Neural cell (in vitro differentiated cells): ENCODE data around the gene LRBA.

ENCODE experiments used
- EZH2 ChIP-seq: fragments of 200-600, 300-800 bp; shearing (Covaris generic), sonication (generic); IDR thresholded peaks from 2 replicates; pipeline ENCODE4 v1.6.1; 2014; ENCODE audit warnings: antibody characterized with exemption, low read length, borderline replicate concordance, mild to moderate bottlenecking; ENCODE audit not compliant: insufficient read depth, poor library complexity, severe bottlenecking
- RAD21 ChIP-seq: fragments of 450-650 bp; conservative IDR thresholded peaks from 2 replicates; pipeline ENCODE4 v1.6.1; 2014; ENCODE audit warnings: antibody characterized with exemption, mild to moderate bottlenecking, moderate library complexity
- TF ChIP-seq, protein P1 (sequence below): fragments of 450-650 bp; IDR thresholded peaks from 2 replicates; pipeline ENCODE4 v1.5.1; 2014; ENCODE audit warnings: antibody characterized with exemption, mild to moderate bottlenecking, moderate library complexity; ENCODE audit not compliant: poor library complexity, severe bottlenecking

DNA sequence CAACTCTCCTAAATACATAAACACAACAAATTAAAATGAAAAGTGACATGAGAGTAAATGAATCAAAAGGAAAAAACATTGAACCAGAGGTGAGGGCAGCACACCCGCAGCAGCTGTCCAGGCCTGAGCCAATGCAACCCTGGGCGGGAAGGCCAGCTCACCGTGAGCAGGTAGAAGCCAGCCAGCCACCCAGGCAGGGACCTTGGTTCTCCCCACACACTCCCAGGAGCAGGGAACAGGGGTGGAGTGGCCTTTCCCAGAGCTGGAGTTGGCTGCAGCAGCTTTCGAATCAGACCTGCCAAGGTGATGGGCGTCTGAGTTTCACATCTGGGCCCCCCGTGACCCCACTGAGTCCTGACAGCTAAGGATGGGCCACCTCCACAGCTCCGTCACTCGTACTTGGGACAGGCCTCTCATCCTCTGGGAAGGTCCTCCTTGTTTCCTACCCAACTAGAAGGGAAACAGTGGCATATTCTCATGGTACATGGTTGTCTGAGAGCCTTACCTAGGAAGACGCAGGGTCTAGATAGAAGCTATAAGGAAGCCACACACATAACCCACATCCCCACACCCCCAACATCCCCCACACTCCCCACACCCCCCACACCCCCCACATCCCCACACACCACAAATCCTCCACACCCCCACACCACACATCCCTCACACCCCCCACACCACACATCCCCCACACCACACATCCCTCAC is 764.6 kb downstream of the LRBA start:
- TF ChIP-seq, protein P1, sequence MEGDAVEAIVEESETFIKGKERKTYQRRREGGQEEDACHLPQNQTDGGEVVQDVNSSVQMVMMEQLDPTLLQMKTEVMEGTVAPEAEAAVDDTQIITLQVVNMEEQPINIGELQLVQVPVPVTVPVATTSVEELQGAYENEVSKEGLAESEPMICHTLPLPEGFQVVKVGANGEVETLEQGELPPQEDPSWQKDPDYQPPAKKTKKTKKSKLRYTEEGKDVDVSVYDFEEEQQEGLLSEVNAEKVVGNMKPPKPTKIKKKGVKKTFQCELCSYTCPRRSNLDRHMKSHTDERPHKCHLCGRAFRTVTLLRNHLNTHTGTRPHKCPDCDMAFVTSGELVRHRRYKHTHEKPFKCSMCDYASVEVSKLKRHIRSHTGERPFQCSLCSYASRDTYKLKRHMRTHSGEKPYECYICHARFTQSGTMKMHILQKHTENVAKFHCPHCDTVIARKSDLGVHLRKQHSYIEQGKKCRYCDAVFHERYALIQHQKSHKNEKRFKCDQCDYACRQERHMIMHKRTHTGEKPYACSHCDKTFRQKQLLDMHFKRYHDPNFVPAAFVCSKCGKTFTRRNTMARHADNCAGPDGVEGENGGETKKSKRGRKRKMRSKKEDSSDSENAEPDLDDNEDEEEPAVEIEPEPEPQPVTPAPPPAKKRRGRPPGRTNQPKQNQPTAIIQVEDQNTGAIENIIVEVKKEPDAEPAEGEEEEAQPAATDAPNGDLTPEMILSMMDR, result no peak
- TF ChIP-seq EZH2 (no peak), RAD21 (no peak)
